GM21423 (cell line): ENCODE results near the gene C10orf71.

Experiments
- ATAC-seq: cut with Tn5 transposase; IDR thresholded peaks from one replicate; pipeline ENCODE4 v1.9.1; 2021; ENCODE audit warnings: mild to moderate bottlenecking, moderate library complexity; ENCODE audit not compliant: unreplicated experiment

Gene C10orf71

DNA sequence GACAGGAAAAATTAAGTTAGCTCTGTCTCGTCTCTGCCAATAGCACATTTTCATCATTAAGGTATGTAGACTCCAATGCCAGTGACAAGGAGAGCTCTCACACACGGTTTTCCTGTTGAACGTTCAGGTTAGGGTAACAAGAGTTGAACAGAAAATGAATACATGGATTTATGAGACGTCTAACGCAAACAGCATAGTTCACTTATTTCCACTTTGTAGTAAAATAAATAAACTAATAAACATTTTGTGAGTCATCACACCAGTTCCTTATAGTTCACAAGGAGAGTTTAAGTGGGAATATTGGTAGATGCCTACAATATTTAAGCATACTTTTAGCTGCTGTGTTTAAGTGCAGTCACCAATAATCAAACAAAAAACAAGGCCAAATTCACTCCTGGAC lies 75.8 kb downstream of the C10orf71 start:
- ATAC-seq: no peak

DNA sequence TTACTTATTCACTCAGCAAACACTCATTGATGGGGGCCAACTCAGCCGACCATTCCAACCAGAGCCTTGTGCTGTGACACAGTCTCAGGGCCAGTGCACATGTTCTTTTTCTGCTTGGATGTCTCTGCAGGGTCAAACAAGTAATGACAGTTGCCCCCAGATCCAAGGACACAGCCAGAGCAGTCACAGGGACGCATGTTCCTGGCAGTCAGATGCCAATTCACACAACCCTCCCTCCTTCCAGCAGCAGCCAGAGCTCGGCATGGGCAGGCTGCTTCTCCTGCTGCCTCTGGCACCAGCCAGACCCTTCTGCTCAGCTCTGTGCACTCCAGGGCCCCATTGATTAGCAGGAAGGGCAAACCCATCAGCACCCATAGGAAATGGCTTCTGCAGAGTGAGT lies 76.6 kb downstream of the C10orf71 start:
- ATAC-seq: no peak
